Femur (tissue), 1 donor: ENCODE measurements around the gene WNT11.
"Not testable (repeated sequence)": the region's sequence is repeated elsewhere in the genome, so short reads cannot be mapped to it uniquely, and the experiment has no call there.

ENCODE experiments used
- DNase-seq: peaks from one replicate; pipeline ENCODE4 v3.0.0-alpha.2; 2017

The WNT11 gene

DNA sequence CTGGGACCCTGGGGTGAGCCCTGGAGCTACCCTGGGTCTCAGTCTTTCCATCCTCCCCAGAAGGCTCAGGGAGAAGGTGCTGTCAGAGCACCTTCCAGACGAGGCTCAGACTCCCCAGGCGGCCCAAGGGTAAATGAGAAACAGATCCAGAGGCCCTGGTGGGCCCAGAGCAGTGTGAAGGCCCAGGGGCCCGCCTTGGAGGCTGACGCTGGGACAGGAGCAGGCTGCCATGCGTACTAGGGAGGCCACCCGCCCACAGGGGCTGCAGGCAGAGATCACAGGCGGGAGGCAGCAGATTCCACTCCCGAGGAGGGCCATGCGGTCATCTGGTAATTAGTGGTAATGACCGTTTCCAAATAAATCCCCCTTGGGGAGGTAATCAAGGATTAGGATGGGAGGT lies 5.2 kb downstream of the WNT11 start:
- no peak for DNase-seq

DNA sequence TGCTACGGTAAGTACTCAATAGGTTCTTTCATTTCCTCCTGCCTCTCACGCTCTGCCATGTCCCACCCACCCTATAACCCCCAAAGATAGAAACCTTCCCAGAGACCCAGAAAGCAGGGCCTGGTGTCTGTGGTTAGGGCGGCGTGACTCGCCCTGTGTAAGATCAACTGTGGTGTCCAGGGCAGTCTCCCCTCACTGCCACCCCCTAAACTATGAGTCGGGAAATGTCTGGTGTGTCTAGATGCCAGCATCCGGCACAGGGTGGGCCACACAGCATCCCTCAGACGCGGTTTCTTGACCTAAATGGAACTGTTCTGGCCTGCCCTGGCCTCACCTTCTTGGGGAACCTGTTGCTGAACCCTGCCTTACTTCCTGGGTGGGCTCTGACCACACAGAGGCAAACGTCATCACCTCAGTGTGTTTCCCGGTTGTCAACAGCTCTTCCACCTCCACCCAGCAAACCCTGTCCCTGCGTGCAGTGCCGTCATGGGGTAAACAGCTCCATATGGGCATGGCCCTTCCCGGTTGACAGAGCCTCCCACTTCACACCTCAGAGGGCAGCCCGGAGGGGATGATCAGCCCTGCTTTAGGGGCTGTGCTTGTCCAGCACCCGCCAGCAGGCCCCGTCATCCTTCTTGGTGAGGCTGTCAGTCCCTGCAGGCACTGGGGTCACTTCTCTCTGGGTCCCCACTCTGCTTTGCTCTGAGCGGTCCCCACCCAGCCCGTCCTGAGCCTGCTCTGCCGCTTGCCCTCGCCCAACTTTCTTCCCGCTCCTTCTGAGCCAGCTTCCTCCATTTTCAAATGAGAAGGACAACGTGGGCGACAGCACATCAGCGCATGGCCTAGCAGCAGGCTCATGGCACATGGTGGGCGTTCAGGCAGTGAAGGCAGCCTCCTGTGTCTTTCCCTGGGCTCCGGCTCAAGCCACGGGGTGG lies 6.0 kb downstream of the WNT11 start:
- no peak for DNase-seq

DNA sequence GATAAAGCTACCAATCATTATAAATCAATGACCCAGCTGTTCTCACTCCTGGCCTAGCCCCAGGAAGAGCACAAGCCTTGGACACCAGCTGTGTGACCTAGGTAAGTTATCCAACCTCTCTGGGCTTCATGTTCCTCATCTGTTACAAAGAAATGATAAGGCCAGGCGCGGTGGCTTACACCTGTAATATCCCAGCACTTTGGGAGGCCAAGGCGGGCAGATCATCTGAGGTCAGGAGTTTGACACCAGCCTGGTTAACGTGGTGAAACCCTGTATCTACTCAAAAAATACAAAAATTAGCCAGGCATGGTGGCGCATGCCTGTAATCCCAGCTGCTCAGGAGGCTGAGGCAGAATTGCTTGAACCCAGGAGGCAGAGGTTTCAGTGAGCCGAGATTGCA lies 7.6 kb downstream of the WNT11 start:
- not testable (repeated sequence) for DNase-seq

- DNase-seq = no peak
These were observed 8.2 kb downstream of the WNT11 start for GRCh38 chr11:76197941-76198640.

DNA sequence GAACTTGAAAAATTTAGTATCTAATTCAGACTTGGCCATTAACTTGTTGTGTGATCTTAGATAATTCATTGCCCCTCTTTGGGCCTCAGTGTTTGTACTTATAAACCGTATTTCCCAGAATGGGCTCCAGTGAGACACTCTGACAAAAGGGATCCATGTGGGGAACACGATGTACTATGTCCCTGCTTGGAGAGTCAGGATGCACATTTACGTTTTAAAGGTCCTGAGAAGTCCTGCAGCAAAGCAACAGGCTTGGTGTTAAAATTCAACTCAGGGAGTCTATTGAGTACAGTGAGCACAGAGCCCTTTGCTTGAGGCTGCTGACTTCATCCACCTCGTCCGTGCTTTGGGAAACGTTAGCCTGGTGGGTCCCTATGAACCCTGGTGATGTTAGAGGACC lies 9.0 kb downstream of the WNT11 start:
- no peak for DNase-seq

- DNase-seq = no peak
These were observed 9.5 kb downstream of the WNT11 start for GRCh38 chr11:76196849-76197248.

- no peak for DNase-seq
These were observed 11.2 kb downstream of the WNT11 start for GRCh38 chr11:76194872-76195668.

- no peak for DNase-seq
These were observed 13.1 kb downstream of the WNT11 start for GRCh38 chr11:76193219-76193618.

DNA sequence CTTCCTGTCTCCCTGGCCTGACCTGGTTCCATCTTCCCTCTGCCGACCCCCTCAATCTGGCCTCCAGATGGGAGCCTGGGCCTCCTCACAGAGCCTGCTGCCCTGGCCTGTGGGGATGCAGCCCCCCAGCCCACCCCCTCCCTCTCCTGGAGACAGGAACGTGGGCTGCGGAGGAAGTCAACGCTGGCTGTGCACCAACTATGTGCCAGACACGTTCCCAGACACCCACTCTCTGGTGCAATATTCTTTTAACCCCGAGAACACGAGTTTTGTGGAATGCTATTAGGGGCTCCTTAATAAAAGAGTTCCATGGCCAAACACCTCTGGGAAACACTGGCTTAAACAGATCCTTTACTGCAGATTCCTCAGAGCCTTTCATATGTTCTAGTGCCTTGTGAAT lies 15.9 kb downstream of the WNT11 start:
- DNase-seq = no peak

DNA sequence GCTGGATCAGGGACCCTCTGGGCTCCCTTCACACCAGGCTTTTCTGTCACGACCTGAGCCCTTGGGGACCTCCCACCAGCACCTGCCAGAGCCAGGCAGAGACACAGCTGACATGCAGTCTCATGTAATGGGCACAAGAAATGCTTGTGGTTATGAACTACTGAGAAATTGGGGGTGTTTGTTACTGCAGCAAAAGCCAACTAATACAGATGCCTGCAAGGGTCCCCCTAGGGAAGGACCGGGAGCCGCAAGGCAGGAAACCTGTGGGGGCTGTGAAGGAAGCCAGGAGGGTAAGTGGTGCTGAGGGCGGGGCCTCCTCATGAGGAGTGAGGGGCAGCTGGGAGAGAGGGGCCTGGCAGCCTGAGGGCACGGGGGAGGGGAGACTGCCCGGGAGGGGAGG lies 16.6 kb downstream of the WNT11 start:
- no peak for DNase-seq

- DNase-seq = no peak
These were observed 17.4 kb downstream of the WNT11 start for GRCh38 chr11:76188873-76189272.

DNA sequence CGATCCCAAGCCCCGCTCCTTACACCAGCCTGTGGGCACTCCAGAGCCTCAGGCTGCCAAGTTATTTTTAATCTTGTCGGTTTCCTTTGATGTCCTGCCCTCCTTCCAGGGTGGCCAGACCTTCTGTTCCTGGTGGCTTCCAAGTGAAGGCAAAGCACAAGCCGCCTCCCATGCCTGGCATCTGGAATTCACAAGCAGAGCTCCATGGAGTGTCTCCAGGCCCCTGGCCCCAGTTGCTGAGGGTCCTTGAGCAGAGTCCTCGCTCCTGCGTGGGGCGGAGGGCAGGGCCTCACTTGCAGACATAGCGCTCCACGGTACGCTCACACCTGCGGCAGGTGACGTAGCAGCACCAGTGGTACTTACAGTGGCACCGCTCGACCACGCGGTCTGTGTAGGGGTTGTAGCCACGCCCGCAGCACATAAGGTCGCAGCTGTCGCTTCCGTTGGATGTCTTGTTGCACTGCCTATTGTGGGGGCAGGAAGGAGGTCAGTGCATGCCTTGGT lies 19.5 kb downstream of the WNT11 start:
- DNase-seq = no peak

GRCh38 chr11:76185931-76186401 lies 20.3 kb downstream of the WNT11 start:
- DNase-seq = peak; percentile 87

DNA sequence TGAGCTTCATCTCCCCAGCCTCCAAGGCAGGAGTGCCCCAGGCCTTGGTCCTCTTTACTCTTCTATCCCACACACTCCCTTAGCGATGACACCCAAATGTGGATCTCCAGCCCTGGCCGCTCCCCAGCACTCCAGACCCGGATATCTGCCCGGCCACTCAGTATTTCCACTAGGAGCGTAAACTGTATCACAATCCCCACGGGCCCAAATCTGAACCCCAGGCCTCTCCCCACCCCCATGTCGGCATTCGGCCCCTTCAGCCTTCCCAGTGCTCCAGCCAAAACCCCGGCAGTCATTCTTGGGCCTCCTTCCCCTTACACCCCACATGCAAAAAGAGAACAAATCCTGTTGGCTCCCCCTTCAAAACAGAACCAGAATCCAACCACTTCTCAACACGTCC lies 20.8 kb downstream of the WNT11 start:
- peak; percentile 42 for DNase-seq

GRCh38 chr11:76184551-76184993 lies 21.7 kb downstream of the WNT11 start:
- DNase-seq = no peak

DNA sequence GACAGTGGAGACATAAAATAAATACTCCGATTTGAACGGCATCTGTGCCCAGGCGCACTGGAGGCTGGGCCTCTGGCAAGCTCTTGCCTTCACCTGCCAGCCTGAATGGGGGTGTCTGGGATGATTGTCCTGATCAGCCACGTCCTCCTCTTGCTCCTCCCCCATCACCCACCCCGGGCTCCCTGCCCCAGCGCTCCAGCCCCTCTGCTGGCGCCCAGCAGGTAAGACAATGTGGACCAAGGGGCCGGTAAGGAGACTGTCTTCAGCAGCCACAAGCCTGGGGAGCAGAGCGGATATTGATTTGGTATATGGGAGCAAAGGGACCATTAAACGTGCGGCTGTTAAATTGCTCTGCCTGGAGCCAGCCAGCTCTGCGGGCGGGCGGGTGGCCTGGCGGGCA lies 24.9 kb downstream of the WNT11 start:
- DNase-seq = no peak

- DNase-seq = no peak
These were observed 27.2 kb downstream of the WNT11 start for GRCh38 chr11:76179147-76179546.

- DNase-seq = no peak
These were observed 29.0 kb downstream of the WNT11 start for GRCh38 chr11:76177250-76177686.

DNA sequence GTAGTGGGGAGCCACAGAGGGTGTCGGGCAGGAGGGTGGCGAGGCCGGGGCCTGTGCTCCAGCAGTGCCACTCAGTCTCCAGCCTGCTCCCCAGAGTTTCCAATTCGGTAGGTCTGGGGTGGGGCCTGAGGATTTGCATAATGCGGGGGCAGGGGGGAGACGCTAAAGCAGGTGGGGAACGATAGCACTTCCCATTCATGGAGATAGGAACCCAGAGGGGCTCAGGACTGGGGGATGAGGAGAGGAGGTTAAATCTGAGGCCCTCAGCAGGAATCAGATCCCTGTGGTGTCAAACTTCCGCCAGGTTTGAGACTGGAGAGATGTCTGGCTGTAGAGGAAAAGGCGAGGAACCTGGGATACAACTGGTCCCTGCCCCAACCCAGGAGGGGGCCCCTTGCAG lies 29.8 kb downstream of the WNT11 start:
- DNase-seq = no peak

GRCh38 chr11:76175783-76176182 lies 30.5 kb downstream of the WNT11 start:
- DNase-seq = no peak

- DNase-seq = no peak
These were observed 32.0 kb downstream of the WNT11 start for GRCh38 chr11:76174330-76174729.

DNA sequence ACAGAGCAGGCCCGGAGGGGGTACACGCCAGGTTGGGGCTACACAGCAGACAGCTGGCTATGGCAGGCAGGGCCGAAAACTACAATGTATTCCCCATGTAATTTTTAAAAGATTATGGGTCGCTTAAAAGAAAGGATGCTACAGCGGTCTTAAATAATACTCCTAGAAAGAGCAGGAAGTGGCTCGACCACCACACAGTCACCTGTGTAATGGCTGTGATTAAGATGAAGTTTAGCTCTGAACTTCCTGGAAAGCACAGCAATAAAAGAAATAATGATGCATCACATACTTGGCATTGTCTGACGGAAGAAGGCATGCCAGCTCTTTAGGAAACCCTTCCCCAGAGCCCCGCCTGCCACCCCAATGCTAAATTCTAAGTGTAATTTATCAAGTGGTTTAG lies 32.6 kb downstream of the WNT11 start:
- no peak for DNase-seq

- DNase-seq = no peak
These were observed 33.7 kb downstream of the WNT11 start for GRCh38 chr11:76172583-76172982.
